ENCODE results near the gene PLOD2. TPM values are rescaled to one million over a fixed set of nuclear protein-coding genes. Genes with fewer than 3 reads are reported as not detected.

The PLOD2 gene
- total RNA-seq, 2 experiments from 2014 or later: not detected

DNA sequence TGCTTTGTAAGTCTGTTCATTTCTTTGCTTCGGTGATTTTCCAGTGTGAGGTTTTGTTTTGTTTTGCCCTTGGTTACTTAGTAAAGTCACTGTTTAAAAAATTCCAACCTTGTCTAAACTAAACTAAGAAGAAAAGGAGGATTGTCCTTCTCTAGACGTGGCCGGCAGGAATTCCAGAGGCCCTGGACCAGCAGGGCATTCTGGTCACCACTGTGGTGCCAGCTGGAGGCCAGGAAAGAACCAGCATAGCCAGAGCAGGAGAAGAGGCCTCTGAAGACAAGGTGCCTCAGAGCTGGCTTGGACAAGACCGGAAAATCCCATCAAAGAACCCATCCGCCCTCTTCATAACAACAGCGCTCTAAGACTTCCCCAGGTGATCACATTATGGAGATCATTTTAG, 8.2 kb downstream of the PLOD2 start:
- DNase-seq (ENCODE audit: low spot score): no peak
- no peak overlapping the region for H3K4me3 ChIP-seq (ENCODE audit: low read depth, low read length, poor library complexity, severe bottlenecking)
- no peak overlapping the region for H3K4me2 ChIP-seq (ENCODE audit: low read length)
- no peak for TF ChIP-seq EZH2phosphoT487 (IDR thresholded peaks at IDR 0.05; ENCODE audit: borderline replicate concordance, low read depth, low read length)
- TF ChIP-seq, protein P1, sequence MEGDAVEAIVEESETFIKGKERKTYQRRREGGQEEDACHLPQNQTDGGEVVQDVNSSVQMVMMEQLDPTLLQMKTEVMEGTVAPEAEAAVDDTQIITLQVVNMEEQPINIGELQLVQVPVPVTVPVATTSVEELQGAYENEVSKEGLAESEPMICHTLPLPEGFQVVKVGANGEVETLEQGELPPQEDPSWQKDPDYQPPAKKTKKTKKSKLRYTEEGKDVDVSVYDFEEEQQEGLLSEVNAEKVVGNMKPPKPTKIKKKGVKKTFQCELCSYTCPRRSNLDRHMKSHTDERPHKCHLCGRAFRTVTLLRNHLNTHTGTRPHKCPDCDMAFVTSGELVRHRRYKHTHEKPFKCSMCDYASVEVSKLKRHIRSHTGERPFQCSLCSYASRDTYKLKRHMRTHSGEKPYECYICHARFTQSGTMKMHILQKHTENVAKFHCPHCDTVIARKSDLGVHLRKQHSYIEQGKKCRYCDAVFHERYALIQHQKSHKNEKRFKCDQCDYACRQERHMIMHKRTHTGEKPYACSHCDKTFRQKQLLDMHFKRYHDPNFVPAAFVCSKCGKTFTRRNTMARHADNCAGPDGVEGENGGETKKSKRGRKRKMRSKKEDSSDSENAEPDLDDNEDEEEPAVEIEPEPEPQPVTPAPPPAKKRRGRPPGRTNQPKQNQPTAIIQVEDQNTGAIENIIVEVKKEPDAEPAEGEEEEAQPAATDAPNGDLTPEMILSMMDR (conservative IDR thresholded peaks at IDR 0.05; ENCODE audit: low read length): no peak
- no peaks in the 10 kb centered on the region for H3K9me2 ChIP-seq (ENCODE audit: insufficient read depth, low read length)
- H3K4me1 ChIP-seq (ENCODE audit: insufficient read depth, low read length, poor library complexity, severe bottlenecking): no peaks in the 10 kb centered on the region
- no TSS peak for BruUV-seq (replicated peaks)
- H3K79me2 ChIP-seq (ENCODE audit: insufficient read depth, low read depth, low read length): no peaks in the 10 kb centered on the region
- intact Hi-C loops (cut with micrococcal nuclease; ENCODE audit: unreplicated experiment): no loop called here
- CTCF ChIA-PET (ENCODE audit: unreplicated experiment): no interaction called here
- no peak overlapping the region for H3K27ac ChIP-seq (ENCODE audit: low read depth, low read length, poor library complexity, severe bottlenecking)
- H4K20me1 ChIP-seq (ENCODE audit: insufficient read depth, low read length): no peaks in the 10 kb centered on the region
- H2AFZ ChIP-seq (ENCODE audit: low read length): no peak overlapping the region
- POLR2A ChIA-PET: interaction anchor here (1.0 kb wide), 1 partner anchor 36 kb away, joined by 3 read pairs; no protein-coding TSS in a partner anchor
- no peaks in the 10 kb centered on the region for H3K9me3 ChIP-seq (ENCODE audit: low read length)
- no peaks in the 10 kb centered on the region for H3K36me3 ChIP-seq (ENCODE audit: insufficient read depth, low read length)

DNA sequence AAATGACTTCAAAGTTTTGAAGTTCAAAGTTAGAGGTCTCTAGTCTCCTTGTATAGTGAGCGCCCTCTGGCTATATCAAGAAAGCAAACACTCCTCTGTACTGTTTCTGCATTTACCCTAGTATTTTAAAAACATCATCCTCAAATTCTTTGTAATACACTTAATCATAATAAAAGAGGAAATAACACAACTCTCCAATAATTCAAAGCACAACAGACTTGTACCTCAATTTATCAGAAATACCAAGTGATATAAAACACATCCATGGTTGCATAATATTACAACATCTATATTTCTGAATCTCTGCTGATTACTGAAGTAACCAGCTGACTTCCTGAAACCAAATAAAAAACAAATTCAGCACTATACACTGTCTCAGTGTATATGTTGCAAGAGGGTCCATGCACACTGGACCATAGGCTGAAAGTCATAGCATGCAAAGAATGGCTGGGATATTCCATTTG, 12.5 kb downstream of the PLOD2 start:
- Histone ChIP-seq H4K20me1 (ENCODE audit: insufficient read depth, low read length) (no peaks in the 10 kb centered on the region), H3K4me2 (ENCODE audit: low read length) (no peak overlapping the region), H3K4me3 (ENCODE audit: low read depth, low read length, poor library complexity, severe bottlenecking) (no peak overlapping the region), H3K9me2 (ENCODE audit: insufficient read depth, low read length) (no peaks in the 10 kb centered on the region), H3K79me2 (ENCODE audit: insufficient read depth, low read depth, low read length) (no peaks in the 10 kb centered on the region), H3K36me3 (ENCODE audit: insufficient read depth, low read length) (no peaks in the 10 kb centered on the region), H3K4me1 (ENCODE audit: insufficient read depth, low read length, poor library complexity, severe bottlenecking) (no peaks in the 10 kb centered on the region), H3K27ac (ENCODE audit: low read depth, low read length, poor library complexity, severe bottlenecking) (no peak overlapping the region), H3K9me3 (ENCODE audit: low read length) (no peaks in the 10 kb centered on the region), H2AFZ (ENCODE audit: low read length) (no peak overlapping the region)
- intact Hi-C loops (cut with micrococcal nuclease; ENCODE audit: unreplicated experiment): no loop called here
- CTCF ChIA-PET (ENCODE audit: unreplicated experiment): no interaction called here
- POLR2A ChIA-PET: no interaction called here
- BruUV-seq (replicated peaks): no TSS peak
- no peak for TF ChIP-seq EZH2phosphoT487 (IDR thresholded peaks at IDR 0.05; ENCODE audit: borderline replicate concordance, low read depth, low read length)
- TF ChIP-seq, protein P1 (conservative IDR thresholded peaks at IDR 0.05; ENCODE audit: low read length): peak; percentile 33
- no peak for DNase-seq (ENCODE audit: low spot score)

DNA sequence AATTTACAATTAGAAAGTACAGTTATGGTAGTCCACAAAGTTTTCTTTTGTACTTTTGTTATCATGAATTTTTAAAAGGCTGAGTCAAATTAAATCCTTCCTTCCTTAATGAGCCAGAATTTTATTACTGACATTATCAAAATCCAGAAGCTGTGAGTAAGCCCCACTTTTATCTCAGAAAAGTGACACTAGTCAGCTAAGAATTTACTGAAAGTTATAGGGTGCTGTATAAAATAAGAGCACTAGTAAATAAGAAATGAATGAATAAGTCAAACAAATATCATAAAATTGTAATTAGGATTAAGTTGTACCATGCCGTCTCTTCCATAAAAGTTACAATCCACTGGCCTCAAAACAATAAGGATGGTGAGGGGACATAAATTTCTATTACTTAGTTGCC, 15.3 kb downstream of the PLOD2 start:
- intact Hi-C loops (cut with micrococcal nuclease; ENCODE audit: unreplicated experiment): no loop called here
- H4K20me1 ChIP-seq (ENCODE audit: insufficient read depth, low read length): no peaks in the 10 kb centered on the region
- no peaks in the 10 kb centered on the region for H3K36me3 ChIP-seq (ENCODE audit: insufficient read depth, low read length)
- H3K4me1 ChIP-seq (ENCODE audit: insufficient read depth, low read length, poor library complexity, severe bottlenecking): no peaks in the 10 kb centered on the region
- no peaks in the 10 kb centered on the region for H3K9me3 ChIP-seq (ENCODE audit: low read length)
- ChIA-PET CTCF (ENCODE audit: unreplicated experiment) (no interaction called here), POLR2A (interaction anchor here (0.9 kb wide), 1 partner anchor 8 kb away, joined by 3 read pairs; no protein-coding TSS in a partner anchor)
- no peak overlapping the region for H3K4me3 ChIP-seq (ENCODE audit: low read depth, low read length, poor library complexity, severe bottlenecking)
- H3K27ac ChIP-seq (ENCODE audit: low read depth, low read length, poor library complexity, severe bottlenecking): no peak overlapping the region
- no TSS peak for BruUV-seq (replicated peaks)
- H2AFZ ChIP-seq (ENCODE audit: low read length): no peak overlapping the region
- TF ChIP-seq EZH2phosphoT487 (IDR thresholded peaks at IDR 0.05; ENCODE audit: borderline replicate concordance, low read depth, low read length): no peak
- TF ChIP-seq, protein P1 (conservative IDR thresholded peaks at IDR 0.05; ENCODE audit: low read length): no peak
- no peak overlapping the region for H3K4me2 ChIP-seq (ENCODE audit: low read length)
- no peaks in the 10 kb centered on the region for H3K79me2 ChIP-seq (ENCODE audit: insufficient read depth, low read depth, low read length)
- no peak for DNase-seq (ENCODE audit: low spot score)
- H3K9me2 ChIP-seq (ENCODE audit: insufficient read depth, low read length): no peaks in the 10 kb centered on the region

All from OCI-LY7 (cell line).